NCI-H82 treated with DMSO at 0.1 percent for 48 hours (cell line): ENCODE results near the gene TBL1XR1.

Experiments
- DNase-seq: peaks from one replicate; lab custom pipeline; 2025; ENCODE audit not compliant: unreplicated experiment; lab: John Stamatoyannopoulos, UW

Gene TBL1XR1

GRCh38 chr3:177066068-177066467, 131.2 kb downstream of the TBL1XR1 start:
- DNase-seq, result no peak

GRCh38 chr3:177065285-177066033, 131.8 kb downstream of the TBL1XR1 start:
- DNase-seq, result no peak

- DNase-seq, result no peak
Observed at GRCh38 chr3:177062052-177062732, 135.1 kb downstream of the TBL1XR1 start.

GRCh38 chr3:177061369-177061768, 135.9 kb downstream of the TBL1XR1 start:
- DNase-seq, result no peak

- DNase-seq, result no peak
Observed at GRCh38 chr3:177060492-177060891, 136.8 kb downstream of the TBL1XR1 start.

GRCh38 chr3:177058648-177059047, 138.6 kb downstream of the TBL1XR1 start:
- DNase-seq, result no peak

- DNase-seq, result no peak
Observed at GRCh38 chr3:177057768-177058167, 139.5 kb downstream of the TBL1XR1 start.

- DNase-seq, result no peak
Observed at GRCh38 chr3:177056927-177057326, 140.4 kb downstream of the TBL1XR1 start.

- DNase-seq, result peak; percentile 32
Observed at GRCh38 chr3:177055605-177056571, 141.4 kb downstream of the TBL1XR1 start.

- DNase-seq, result no peak
Observed at GRCh38 chr3:177053107-177053506, 144.2 kb downstream of the TBL1XR1 start.

GRCh38 chr3:177051411-177051810, 145.9 kb downstream of the TBL1XR1 start:
- peak; percentile 39 for DNase-seq

GRCh38 chr3:177050501-177051237, 146.6 kb downstream of the TBL1XR1 start:
- DNase-seq, result no peak

- DNase-seq, result no peak
Observed at GRCh38 chr3:177045767-177046166, 151.5 kb downstream of the TBL1XR1 start.

- no peak for DNase-seq
Observed at GRCh38 chr3:177045222-177045621, 152.1 kb downstream of the TBL1XR1 start.

- no peak for DNase-seq
Observed at GRCh38 chr3:177041730-177042551, 155.3 kb downstream of the TBL1XR1 start.

GRCh38 chr3:177041021-177041729, 156.1 kb downstream of the TBL1XR1 start:
- no peak for DNase-seq

GRCh38 chr3:177039490-177040274, 157.6 kb downstream of the TBL1XR1 start:
- no peak for DNase-seq

GRCh38 chr3:177037241-177037640, 160.0 kb downstream of the TBL1XR1 start:
- no peak for DNase-seq
